ENCODE results near the gene LEAP2.

Gene LEAP2

GRCh38 chr5:132873119-132873929, at the start of gene LEAP2:
TSS of gene LEAP2 (plus strand) at chr5:132873668. CDS start at chr5:132873695, 27 bp downstream.
- DNase-seq: no peak

GRCh38 chr5:132824426-132824825, 49.0 kb upstream of the LEAP2 start:
- no peak for DNase-seq

DNA sequence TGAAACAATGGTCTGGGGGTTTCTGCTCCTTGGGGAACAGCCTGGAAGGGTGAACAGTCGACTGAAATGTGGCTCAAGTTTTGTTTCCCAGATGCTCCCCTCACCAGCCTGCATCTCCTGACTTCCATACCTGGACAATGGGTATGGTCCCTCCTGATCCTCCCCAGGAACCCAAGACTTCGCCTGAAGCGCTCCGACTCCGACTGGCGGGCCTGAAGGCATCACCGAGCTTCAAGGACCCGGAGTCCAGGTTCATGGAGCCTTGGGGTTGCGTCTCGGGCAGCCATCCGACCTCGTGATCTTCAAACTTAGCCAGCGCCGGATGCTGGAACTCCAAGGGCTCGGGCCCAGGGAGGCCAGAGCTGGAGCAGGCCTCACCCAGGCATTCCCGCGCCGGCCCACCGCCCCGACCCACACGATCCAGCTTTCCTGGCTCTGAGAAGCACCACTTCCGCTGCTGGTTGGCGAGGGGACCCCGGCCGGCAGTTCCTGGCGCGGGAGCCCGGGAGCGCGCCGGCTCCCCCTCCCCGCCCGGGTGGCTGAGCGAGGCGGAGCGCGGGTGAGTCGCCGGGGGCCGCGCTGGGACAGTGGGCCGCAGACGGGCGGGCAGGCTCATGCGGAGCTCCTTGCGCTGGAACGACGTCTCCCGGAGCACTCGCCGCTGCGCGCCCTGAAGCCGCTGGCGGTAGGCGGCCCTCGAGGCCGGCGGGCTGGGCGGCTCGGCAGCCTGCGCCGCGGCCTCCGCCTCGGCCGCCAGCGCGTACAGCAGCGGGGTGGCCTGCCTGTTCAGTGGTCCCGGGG, 48.2 kb upstream of the LEAP2 start:
- DNase-seq: no peak

GRCh38 chr5:132825834-132826391, 47.6 kb upstream of the LEAP2 start:
- DNase-seq: peak; percentile 25

DNA sequence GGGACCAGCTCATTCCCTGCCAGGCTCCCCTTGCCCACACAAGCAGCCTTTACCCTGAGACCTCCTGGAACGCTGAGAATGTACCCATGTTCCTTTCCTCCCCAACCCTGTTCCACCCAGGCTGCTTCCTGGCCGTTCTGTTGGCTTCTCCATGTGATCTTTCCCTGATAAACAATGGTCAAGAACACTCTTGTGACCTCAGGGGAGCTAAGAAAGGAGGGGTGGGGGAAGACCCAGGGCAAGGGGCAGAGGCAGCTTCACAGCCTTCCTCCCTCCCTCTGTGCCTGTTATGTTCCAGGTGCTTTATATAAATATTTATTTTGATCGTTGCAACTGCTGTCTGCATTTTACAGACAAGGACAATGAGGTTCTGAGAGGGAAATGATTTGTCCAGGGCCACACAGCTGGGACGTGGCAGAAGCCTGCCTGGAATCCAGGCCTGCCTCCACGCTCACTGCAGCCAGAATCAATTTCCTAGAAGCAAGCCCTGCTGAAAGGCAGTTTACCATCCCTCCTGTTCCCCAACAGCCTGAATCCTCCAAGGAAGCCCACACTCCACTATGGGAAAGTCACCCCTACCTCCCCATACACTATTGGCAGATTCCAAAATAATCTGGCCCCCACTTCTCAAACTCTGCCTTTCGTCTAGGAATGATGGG, 46.9 kb upstream of the LEAP2 start:
- no peak for DNase-seq

DNA sequence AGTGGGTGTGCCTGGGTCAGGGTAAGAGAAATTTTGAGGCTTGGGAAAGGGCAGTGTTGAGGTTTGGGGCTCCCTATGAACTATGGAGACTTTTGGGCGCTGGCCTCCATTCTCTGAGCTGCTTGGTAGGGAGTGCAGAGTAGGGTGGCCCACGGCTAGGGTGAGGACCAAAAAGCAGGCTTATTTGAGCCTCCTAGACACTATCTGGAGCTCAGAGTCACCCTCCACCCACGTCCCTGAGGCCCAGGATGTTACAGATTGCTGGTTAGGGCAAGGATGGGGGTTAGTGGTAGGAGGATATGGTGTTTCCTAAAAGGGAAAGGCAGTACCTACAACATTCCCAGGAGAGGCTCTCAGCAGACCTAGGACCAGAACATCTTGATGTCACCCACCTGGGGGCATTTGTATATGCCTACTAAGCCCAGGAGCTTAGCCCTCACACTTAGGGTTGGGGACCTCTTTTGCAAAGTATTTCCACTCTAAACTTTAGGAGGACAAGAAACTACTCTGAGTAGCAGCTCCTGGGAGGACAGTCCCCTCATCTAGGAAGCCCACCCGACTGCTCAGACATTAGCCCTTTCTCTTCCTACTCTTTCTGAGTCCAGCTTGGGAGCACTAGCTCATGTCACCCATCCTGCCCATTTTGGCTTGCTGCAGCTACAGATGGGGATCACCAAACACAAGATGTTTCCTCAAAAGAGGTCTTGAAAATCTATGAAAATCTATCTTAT, 45.4 kb upstream of the LEAP2 start:
- DNase-seq: no peak

GRCh38 chr5:132828846-132829494, 44.5 kb upstream of the LEAP2 start:
- DNase-seq: no peak

GRCh38 chr5:132829742-132830435, 43.6 kb upstream of the LEAP2 start:
- peak; percentile 77 for DNase-seq

DNA sequence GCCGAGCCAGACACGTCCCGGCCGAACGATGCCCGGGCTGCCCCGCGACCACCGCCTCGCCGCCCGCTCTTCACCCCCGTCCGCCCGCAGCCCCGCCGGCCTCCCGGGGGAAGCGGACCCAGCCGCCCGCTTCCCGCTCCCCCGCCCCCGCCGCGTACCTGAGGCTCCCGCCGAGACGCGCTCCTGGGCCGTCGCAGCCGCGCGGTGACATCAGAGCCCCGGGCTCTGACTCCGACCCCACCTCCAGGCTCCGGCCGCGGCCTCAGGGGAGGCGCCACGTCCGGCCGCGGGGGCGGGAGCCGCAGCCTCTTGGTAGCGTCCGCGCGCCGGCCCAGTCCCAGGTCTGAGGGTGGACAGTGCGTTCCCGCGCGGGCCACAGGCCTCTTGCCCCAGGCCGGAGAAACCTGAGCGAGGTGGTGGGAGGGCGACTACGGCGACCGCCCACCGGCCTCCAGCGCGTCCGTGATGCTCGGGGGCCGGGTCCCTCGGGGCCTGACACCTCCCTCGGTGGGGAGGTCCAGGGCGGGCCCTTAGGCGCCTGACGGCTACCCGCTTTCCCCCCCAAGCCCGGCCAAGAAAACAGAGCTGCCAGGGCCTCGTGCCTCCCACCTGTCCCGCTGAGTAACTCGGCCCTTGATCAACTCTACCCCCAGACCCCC, 42.9 kb upstream of the LEAP2 start, which contains the start of gene SHROOM1:
Gene SHROOM1, minus strand, starts transcription at position 212 of the 659 bp plus-strand sequence. CDS start 4,507 bp downstream, outside the sequence.
- DNase-seq: peak; percentile 42

DNA sequence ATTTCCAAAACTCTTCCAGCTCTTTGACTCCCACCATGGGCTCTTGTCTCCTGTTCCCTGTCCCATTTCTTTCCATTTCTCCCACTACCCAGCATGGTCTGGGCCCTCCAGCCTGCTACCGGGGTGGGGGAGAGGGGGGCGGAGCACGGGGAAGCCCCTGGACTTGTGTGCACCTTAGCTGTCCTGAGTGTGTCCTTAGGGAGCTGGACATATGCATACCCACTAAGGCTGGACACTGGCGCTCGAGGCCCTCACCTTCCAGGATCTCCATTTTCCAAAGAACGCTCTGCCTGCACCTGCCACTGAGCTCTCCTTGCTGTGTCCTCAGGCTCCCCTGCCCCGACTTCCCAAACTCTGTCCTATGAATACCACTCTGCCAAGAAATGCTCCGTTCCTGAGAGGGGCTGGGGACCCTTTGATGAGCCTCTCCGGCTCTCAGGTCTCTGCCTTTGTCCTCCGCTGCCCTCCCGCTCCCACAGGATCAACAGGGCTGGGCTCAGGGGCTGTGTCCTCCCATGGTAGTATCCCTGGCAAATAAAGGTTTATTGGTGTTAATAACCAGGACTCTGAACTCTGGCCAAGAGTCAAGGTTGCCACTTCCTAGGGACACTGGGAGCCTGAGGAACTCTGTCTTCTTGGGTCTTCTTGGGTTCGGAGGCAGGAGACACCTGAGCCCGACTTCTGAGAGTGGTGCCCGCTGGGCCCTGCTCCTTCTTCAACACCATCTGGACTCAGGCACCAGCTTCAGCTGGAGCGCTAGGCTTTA, 42.2 kb upstream of the LEAP2 start:
- DNase-seq: no peak

GRCh38 chr5:132832612-132833011, 40.9 kb upstream of the LEAP2 start:
- DNase-seq: no peak

DNA sequence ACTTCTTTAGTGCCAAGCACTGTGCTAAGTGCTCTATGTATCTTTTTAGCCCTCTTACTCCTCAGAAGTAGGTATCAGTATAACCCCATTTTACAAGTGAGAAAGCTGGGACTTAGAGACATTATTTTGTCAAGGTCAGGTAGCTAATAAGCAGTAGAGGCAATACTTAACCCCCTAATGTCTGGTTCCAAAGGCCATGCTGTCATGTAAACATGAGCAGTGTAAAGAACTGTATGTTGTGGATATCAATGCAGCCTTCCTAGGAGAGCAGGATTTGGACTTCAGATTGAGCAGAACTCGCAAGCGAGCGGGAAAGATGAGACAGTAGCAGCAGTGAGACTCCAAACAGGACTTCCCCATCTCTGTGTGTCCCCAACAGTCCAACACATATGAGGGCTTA, 39.4 kb upstream of the LEAP2 start:
- DNase-seq: no peak

DNA sequence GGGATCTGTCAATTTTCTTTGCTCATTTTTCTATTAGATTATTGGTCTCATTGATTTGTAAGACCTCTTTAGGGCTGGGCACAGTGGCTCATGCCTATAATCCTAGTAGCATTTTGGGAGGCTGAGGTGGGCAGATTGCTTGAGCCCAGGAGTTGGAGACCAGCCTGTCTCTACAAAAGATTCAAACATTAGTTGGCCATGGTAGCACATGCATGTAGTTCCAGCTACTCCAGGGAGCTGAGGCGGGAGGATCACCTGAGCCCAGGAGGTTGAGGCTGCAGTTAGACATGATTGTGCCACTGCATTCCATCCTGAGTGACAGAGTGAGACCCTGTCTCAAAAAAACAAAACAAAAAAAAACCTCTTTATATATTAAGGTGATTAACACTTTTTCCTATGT, 36.6 kb upstream of the LEAP2 start:
- DNase-seq: no peak

DNA sequence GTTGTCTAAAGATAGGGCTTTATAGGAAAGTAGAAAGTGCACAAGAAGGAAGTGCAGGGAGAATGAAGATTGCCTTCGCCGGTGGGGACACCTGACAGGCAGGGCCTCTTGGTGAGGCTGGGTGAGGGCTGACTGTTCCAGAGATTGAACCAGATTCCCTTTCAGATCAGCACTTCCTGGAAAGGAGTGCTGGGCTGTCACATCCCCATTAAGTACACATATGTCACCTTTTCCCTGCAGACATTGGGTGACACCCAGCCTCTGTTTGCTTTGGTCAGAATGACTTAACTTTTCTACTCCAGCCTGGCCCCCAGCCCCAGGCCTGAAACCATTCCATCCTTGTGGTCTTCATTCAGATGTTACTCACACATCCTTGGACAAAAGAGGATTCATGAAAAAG, 35.6 kb upstream of the LEAP2 start:
- DNase-seq: no peak

GRCh38 chr5:132838516-132839282, 34.8 kb upstream of the LEAP2 start:
- no peak for DNase-seq

- DNase-seq: no peak
Measured at GRCh38 chr5:132839426-132840301, 33.8 kb upstream of the LEAP2 start.

GRCh38 chr5:132840313-132840712, 33.2 kb upstream of the LEAP2 start:
- no peak for DNase-seq

DNA sequence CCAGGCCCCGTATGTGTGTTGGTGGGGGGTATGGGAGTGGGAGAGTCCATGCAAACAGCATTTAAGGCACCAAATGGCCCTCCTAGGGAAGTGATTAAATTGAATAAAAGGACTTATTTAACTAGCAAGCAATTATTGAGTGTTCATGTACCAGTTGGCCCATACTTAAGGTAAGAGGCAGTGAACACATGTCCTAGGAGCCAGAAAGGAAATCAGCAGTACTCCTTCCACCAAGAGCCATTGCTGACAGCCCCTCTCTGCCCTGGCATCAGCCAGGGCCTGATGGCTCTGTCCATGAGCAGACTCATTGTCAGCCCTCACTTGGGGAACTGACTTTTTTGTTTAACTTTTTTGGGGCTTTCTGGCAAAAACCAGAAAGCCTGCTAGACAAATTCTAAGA, 32.6 kb upstream of the LEAP2 start:
- no peak for DNase-seq
